ENCODE results near the gene FGF1. TPM values are rescaled to one million over a fixed set of nuclear protein-coding genes. Genes with fewer than 3 reads are reported as not detected.

The FGF1 gene
- total RNA-seq, 3 donors from 2014 or later (not counting 1 experiment from before 2014, with no cell fraction given) = not detected

DNA sequence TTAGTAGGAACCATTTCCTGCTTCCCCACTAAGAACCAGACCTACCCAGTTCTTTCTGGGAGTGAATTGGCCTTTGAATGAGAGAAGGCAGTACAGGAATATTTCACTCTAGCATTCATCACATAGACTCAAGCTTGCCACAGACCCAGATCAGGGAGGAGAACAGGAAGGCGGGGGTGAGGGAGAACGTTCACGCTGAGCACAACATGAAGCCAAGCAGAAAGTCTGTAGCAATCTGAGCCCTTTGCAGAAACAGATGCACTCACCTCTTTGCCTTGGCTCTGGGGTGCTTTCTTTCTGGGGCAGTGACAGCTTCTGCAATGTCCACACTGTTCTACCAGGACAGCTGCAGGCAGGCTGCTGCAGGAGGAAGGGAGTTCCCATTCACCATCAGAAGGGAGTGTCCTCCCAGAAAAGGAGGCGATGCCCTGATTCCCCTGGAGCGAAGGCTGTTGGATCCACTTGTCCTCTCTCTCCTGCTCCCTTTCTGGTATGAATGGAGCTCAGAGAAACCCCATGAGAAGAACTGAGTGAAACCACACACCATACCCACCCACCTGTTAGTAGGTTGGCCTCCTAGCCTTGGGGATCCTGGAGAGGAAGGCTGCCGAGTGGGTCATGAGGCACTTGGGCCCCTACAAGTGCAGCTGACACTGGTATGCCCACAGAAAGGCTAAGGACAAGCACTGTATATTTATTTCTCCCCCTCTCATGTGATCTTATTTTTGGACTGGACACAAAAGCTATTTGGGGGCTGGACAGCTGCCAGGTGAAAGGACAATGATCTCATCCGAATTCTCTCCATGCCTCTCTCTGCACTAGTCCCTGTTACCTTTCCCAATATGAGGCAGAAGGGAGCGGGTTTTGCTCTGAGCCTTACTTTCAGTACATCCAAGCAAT is 11.7 kb upstream of the FGF1 start:
- no peaks in the 10 kb centered on the region for H3K27me3 ChIP-seq (ENCODE audit: control insufficient read depth, insufficient read depth, low read length)
- Mint-ChIP-seq H3K4me1 (no peaks in the 10 kb centered on the region), H3K27ac (no peak overlapping the region), H3K27me3 (ENCODE audit: low read depth in 2 of 2) (peaks cover 3 to 17% of the 10 kb centered on the region in 2 donors), H3K4me3 (no peak overlapping the region), H3K36me3 (no peaks in the 10 kb centered on the region), H3K9me3 (no peaks in the 10 kb centered on the region)
- TF ChIP-seq, protein P1, sequence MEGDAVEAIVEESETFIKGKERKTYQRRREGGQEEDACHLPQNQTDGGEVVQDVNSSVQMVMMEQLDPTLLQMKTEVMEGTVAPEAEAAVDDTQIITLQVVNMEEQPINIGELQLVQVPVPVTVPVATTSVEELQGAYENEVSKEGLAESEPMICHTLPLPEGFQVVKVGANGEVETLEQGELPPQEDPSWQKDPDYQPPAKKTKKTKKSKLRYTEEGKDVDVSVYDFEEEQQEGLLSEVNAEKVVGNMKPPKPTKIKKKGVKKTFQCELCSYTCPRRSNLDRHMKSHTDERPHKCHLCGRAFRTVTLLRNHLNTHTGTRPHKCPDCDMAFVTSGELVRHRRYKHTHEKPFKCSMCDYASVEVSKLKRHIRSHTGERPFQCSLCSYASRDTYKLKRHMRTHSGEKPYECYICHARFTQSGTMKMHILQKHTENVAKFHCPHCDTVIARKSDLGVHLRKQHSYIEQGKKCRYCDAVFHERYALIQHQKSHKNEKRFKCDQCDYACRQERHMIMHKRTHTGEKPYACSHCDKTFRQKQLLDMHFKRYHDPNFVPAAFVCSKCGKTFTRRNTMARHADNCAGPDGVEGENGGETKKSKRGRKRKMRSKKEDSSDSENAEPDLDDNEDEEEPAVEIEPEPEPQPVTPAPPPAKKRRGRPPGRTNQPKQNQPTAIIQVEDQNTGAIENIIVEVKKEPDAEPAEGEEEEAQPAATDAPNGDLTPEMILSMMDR (IDR thresholded peaks at IDR 0.05) = no peak
- intact Hi-C loops (cut with micrococcal nuclease) = loop anchor here (5.0 kb wide), 1 partner anchor 705 kb away; no protein-coding TSS in a partner anchor
- ATAC-seq = no peak
- 72% methylated on average over 8 of the region's 8 CpGs for WGBS (ENCODE audit: insufficient coverage)
- H3K4me1 ChIP-seq (ENCODE audit: control insufficient read depth, insufficient read depth, low read length) = no peaks in the 10 kb centered on the region
- H3K36me3 ChIP-seq (ENCODE audit: control insufficient read depth, insufficient read depth, low read length) = no peaks in the 10 kb centered on the region
- H3K4me3 ChIP-seq (ENCODE audit: low read length) = no peak overlapping the region
- no peak for DNase-seq
- no peaks in the 10 kb centered on the region for H3K9me3 ChIP-seq (ENCODE audit: control insufficient read depth, insufficient read depth, low read length)
- no peak overlapping the region for H3K27ac ChIP-seq (ENCODE audit: low read length)

DNA sequence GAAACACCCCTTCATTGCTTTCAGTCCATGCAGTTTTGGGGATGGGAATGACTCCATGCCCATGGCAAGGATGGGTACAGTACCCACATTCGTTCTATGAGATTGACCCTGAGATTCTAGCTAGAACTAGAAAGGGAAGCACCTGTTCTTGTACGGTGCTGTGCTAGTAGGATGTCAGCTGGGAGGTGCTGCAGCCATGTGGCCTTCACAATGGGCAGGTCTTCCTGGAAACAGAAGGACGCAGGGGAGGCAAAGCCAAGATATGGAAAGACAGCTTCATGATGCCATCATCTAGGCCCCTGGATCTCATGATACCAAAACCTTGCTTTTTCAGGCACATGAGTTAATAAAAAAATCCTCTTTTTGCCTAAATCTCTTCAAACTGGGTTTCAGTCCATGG is 10.5 kb upstream of the FGF1 start:
- no peaks in the 10 kb centered on the region for H3K36me3 ChIP-seq (ENCODE audit: control insufficient read depth, insufficient read depth, low read length)
- no peaks in the 10 kb centered on the region for H3K27me3 ChIP-seq (ENCODE audit: control insufficient read depth, insufficient read depth, low read length)
- Mint-ChIP-seq H3K9me3 (no peaks in the 10 kb centered on the region), H3K4me1 (no peaks in the 10 kb centered on the region), H3K27ac (no peak overlapping the region), H3K4me3 (no peak overlapping the region), H3K36me3 (no peaks in the 10 kb centered on the region), H3K27me3 (ENCODE audit: low read depth in 2 of 2) (peaks cover 3 to 17% of the 10 kb centered on the region in 2 donors)
- 73% methylated on average over 3 of the region's 3 CpGs for WGBS (ENCODE audit: insufficient coverage)
- no peaks in the 10 kb centered on the region for H3K4me1 ChIP-seq (ENCODE audit: control insufficient read depth, insufficient read depth, low read length)
- H3K27ac ChIP-seq (ENCODE audit: low read length) = no peak overlapping the region
- intact Hi-C loops (cut with micrococcal nuclease) = loop anchor here (5.0 kb wide), 1 partner anchor 704 kb away; no protein-coding TSS in a partner anchor
- no peaks in the 10 kb centered on the region for H3K9me3 ChIP-seq (ENCODE audit: control insufficient read depth, insufficient read depth, low read length)
- DNase-seq (no peak), ATAC-seq (no peak)
- TF ChIP-seq, protein P1 (IDR thresholded peaks at IDR 0.05) = no peak
- no peak overlapping the region for H3K4me3 ChIP-seq (ENCODE audit: low read length)

DNA sequence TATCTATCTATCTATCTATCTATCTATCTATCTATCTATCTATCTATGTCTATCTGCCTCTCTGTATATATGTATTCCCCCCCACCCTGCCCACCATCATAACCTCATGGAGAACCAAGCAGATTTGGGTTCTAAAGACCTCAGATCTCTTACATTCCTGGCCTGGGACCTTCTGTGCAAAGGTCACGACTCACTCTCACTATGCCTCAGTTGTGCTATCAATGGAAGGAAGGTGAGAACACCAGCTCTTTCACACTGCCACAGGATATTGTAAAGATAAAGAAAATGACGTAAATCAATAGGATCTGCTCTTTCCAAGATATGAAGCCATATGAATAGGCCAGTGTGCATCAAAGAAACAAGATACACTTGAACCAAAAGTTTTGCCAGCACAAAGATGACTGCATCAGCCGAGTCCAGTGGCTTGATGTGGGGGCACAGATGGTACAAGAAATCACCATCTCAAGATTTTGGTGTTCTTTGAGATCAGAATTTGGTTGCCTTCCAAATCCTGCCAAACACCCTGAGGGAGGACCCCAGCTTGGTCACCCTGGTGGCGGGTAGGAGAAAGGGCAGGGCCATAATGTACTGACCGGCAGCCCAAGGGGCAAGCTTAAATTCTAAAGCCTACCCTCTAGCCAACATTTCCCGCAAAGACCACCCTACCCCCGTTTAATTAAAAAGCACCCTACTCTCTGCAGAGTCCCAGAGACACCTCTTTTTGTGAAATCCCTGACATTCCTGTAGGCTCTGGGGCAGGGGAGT is 8.4 kb upstream of the FGF1 start:
- intact Hi-C loops (cut with micrococcal nuclease) = no loop called here
- ATAC-seq = no peak
- TF ChIP-seq, protein P1 (IDR thresholded peaks at IDR 0.05) = no peak
- no peak for DNase-seq
- Histone ChIP-seq H3K9me3 (ENCODE audit: control insufficient read depth, insufficient read depth, low read length) (no peaks in the 10 kb centered on the region), H3K36me3 (ENCODE audit: control insufficient read depth, insufficient read depth, low read length) (no peaks in the 10 kb centered on the region), H3K4me3 (ENCODE audit: low read length) (no peak overlapping the region), H3K27ac (ENCODE audit: low read length) (no peak overlapping the region), H3K27me3 (ENCODE audit: control insufficient read depth, insufficient read depth, low read length) (no peaks in the 10 kb centered on the region), H3K4me1 (ENCODE audit: control insufficient read depth, insufficient read depth, low read length) (no peaks in the 10 kb centered on the region)
- no peak overlapping the region for H3K27ac Mint-ChIP-seq
- no peaks in the 10 kb centered on the region for H3K9me3 Mint-ChIP-seq
- no peaks in the 10 kb centered on the region for H3K36me3 Mint-ChIP-seq
- H3K27me3 Mint-ChIP-seq (ENCODE audit: low read depth in 2 of 2) = peaks cover 11 to 17% of the 10 kb centered on the region in 2 donors
- no peak overlapping the region for H3K4me3 Mint-ChIP-seq
- WGBS (ENCODE audit: insufficient coverage) = 84% methylated on average over 7 of the region's 7 CpGs
- no peaks in the 10 kb centered on the region for H3K4me1 Mint-ChIP-seq
